ENCODE measurements around the gene BIRC6.
"Not testable (repeated sequence)": the region's sequence is repeated elsewhere in the genome, so short reads cannot be mapped to it uniquely, and the experiment has no call there.

BIRC6 gene

GRCh38 chr2:32626639-32627221 is 269.9 kb downstream of the BIRC6 start:
- DNase-seq, result no peak

GRCh38 chr2:32627441-32627813 is 270.6 kb downstream of the BIRC6 start:
- DNase-seq, result peak; percentile 25

- peak; percentile 91 for DNase-seq
Observed at GRCh38 chr2:32627814-32628579, 271.2 kb downstream of the BIRC6 start, which contains the start of gene TTC27. Gene TTC27 (plus strand): TSS chr2:32628050. CDS start chr2:32628293, 243 bp downstream.

GRCh38 chr2:32632089-32632488 is 275.3 kb downstream of the BIRC6 start:
- DNase-seq, result no peak

- no peak for DNase-seq
Observed at GRCh38 chr2:32633040-32633439, 276.2 kb downstream of the BIRC6 start.

- not testable (repeated sequence) for DNase-seq
Observed at GRCh38 chr2:32638548-32638947, 281.7 kb downstream of the BIRC6 start.

GRCh38 chr2:32641180-32641579 is 284.4 kb downstream of the BIRC6 start:
- no peak for DNase-seq

- no peak for DNase-seq
Observed at GRCh38 chr2:32647180-32647651, 290.4 kb downstream of the BIRC6 start.

GRCh38 chr2:32652555-32653209 is 295.9 kb downstream of the BIRC6 start:
- DNase-seq, result no peak

- no peak for DNase-seq
Observed at GRCh38 chr2:32656069-32656468, 299.2 kb downstream of the BIRC6 start.

- DNase-seq, result no peak
Observed at GRCh38 chr2:32663864-32664263, 307.0 kb downstream of the BIRC6 start.

- DNase-seq, result no peak
Observed at GRCh38 chr2:32666704-32667103, 309.9 kb downstream of the BIRC6 start.

GRCh38 chr2:32668254-32668653 is 311.4 kb downstream of the BIRC6 start:
- DNase-seq, result no peak
